SK-N-MC (cell line): Measurements from ENCODE around the gene TSSK6.

Experiments
- EZH2 ChIP-seq: fragments of 200-600 bp; sonication (generic); IDR thresholded peaks from one replicate; pipeline ENCODE4 v1.6.1; 2017; ENCODE audit warnings: antibody characterized with exemption
- FOXP2 ChIP-seq: optimal IDR thresholded peaks from 2 replicates; pipeline ENCODE3; 2011; ENCODE audit warnings: mild to moderate bottlenecking, moderate library complexity; ENCODE audit not compliant: insufficient read depth; ENCODE audit errors: extremely low read length, control extremely low read depth

DNA sequence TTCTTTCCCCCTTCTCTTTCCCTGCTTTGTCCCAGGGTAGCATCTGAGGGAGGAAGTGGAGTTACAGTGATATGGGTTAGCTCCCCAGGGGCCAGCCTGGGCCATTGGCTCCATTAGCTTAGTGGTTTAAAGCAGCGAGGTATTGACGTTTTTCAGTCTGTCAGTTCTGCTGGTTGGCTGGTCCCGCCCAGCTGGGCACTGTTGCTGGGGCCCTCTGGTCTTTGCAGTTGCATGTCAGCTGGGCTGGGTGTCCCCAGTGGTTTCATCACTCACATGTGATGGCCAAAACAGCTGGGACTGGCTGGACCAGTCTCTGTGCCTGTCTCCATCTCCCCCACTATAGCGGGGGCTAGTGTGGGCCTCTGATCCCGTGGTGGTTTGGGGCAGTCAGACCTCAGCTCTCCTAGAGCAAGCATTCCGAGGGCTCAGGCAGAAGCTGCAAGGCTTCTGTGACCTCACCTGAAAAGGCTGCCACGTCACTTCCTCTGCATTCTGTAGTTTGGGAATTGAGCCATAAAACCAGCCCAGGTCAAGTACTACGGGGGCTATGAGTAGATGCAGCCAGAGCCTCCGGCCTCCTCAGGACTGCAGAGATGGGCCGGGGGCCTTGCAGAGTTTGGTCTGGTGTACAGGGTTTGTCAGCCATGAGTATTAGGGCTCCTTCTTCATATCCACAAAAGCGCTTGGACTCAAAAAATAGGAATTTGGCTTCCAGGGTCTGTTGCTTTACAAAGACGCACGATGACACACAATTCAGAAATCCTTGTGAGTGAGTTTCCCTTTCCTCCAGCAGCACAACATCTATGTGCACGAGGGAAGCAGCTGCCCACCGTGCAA, 30.0 kb downstream of the TSSK6 start:
- TF ChIP-seq EZH2, result no peak
- TF ChIP-seq FOXP2, result no peak
